HCT116 (cell line): ENCODE data around the gene CUL5.

Experiments used
- CTCF ChIP-seq, 3 experiments: fragments of 200-600 bp in 1 of 3; sonication (generic) in 1 of 3; IDR thresholded peaks in 2 of 3; conservative IDR thresholded peaks in 1 of 3; 2 replicates each; pipeline ENCODE4 v1.5.1; 2012 to 2017; ENCODE audit warnings: low read depth in 2 of 3, low read length in 2 of 3, antibody characterized with exemption in 1 of 3, borderline replicate concordance in 1 of 3, control low read depth in 1 of 3, mild to moderate bottlenecking in 1 of 3, mixed read lengths in 1 of 3, mixed run types in 1 of 3, moderate library complexity in 1 of 3; ENCODE audit not compliant: insufficient read depth in 1 of 3
- EZH2 ChIP-seq: fragments of 200-600 bp; sonication (generic); IDR thresholded peaks from 2 replicates; pipeline ENCODE4 v1.6.1; 2017; ENCODE audit warnings: antibody characterized with exemption, mixed run types
- EZH2phosphoT487 ChIP-seq: fragments of 200-600 bp; IDR thresholded peaks from 2 replicates; pipeline ENCODE4 v1.6.1; 2018; ENCODE audit warnings: antibody characterized with exemption, borderline replicate concordance
- MAX ChIP-seq: IDR thresholded peaks from 2 replicates; pipeline ENCODE4 v1.6.1; 2012
- POLR2A ChIP-seq: IDR thresholded peaks from 2 replicates; pipeline ENCODE4 v1.7.0; 2011; ENCODE audit warnings: borderline replicate concordance; ENCODE audit not compliant: insufficient read depth, insufficient read length; ENCODE audit errors: extremely low read depth
- POLR2AphosphoS5 ChIP-seq: IDR thresholded peaks from 2 replicates; pipeline ENCODE4 v1.6.1; 2011; ENCODE audit warnings: mild to moderate bottlenecking, low read depth, low read length, moderate library complexity
- RAD21 ChIP-seq: IDR thresholded peaks from 2 replicates; pipeline ENCODE4 v1.6.1; 2012; ENCODE audit warnings: low read depth, mild to moderate bottlenecking
- YY1 ChIP-seq: IDR thresholded peaks from 2 replicates; pipeline ENCODE4 v1.6.1; 2011; ENCODE audit warnings: low read length, low read depth, moderate library complexity, mild to moderate bottlenecking; ENCODE audit not compliant: insufficient replicate concordance; ENCODE audit errors: extremely low read depth
- ZBTB33 ChIP-seq: IDR thresholded peaks from 2 replicates; pipeline ENCODE4 v1.6.1; 2011; ENCODE audit warnings: mild to moderate bottlenecking, low read length, moderate library complexity; ENCODE audit not compliant: insufficient replicate concordance; ENCODE audit errors: extremely low read depth
- ZFX ChIP-seq: fragments of 450-650 bp; IDR thresholded peaks from 2 replicates; pipeline ENCODE4 v1.6.1; 2017

DNA sequence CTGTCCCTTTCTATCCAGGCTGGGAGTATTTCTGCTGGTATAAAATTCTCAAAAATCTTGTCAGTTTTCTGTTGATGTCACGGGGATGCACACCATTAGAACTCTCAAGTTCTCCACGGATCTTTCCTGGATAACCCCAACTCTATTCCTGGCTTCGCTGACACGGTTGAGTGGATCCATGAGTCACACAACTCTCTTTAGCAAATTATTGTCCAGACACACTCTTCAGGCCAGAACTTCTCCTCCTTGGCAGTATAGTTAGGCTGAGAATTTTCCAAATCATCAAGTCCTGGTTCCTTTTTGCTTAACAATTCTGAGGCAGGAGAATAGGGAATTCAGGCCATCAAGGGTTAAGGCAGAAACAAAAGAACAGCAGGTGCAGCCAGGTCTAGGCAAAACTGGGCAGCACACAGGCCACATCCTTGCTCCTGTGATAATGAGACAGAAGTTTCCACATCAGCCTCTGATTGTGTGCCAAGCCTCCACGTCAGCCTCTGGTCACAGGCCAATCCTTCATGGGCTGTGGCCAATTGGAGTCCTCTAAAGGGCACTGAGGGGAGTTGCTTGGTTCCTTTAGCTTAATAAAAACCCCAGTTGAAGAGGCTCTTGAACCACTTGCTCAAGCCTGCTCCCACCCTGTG, 106.9 kb downstream of the CUL5 start:
- no peak for TF ChIP-seq CTCF (IDR thresholded peaks at IDR 0.05 in 2 of 3, conservative IDR thresholded peaks at IDR 0.05 in 1 of 3; ENCODE audit: borderline replicate concordance in 1 of 3, insufficient read depth in 1 of 3, low read depth in 2 of 3, low read length in 2 of 3)
- TF ChIP-seq YY1, result no peak
- TF ChIP-seq EZH2, result no peak
- no peak for TF ChIP-seq POLR2A
- no peak for TF ChIP-seq POLR2AphosphoS5
- TF ChIP-seq ZFX, result no peak
- TF ChIP-seq ZBTB33, result no peak
- no peak for TF ChIP-seq MAX
- TF ChIP-seq EZH2phosphoT487, result no peak
- TF ChIP-seq RAD21, result no peak
